Gastroesophageal sphincter (tissue), 3 donors: ENCODE results near the gene RTKN2.

Source experiments
- CTCF ChIP-seq, 4 experiments: fragments of 200-600 bp in 2 of 4; fragments of 450-650 bp in 2 of 4; sonication (generic) in 1 of 4; IDR thresholded peaks; one replicate each; pipeline ENCODE4 v1.5.1; 2017 to 2019; ENCODE audit warnings: antibody characterized with exemption in 4 of 4, mild to moderate bottlenecking in 2 of 4, moderate library complexity in 2 of 4
- EP300 ChIP-seq: sonication (generic); formaldehyde crosslinking; IDR thresholded peaks from one replicate; pipeline ENCODE4 v1.6.1; 2017; ENCODE audit warnings: antibody characterized with exemption, mild to moderate bottlenecking
- POLR2A ChIP-seq, 2 donors: fragments of 450-650 bp; IDR thresholded peaks; one replicate each; pipeline ENCODE4 v1.6.1; 2017; ENCODE audit warnings: antibody characterized with exemption in 2 of 2, mild to moderate bottlenecking in 2 of 2, moderate library complexity in 1 of 2
- POLR2AphosphoS5 ChIP-seq: sonication (generic); formaldehyde crosslinking; IDR thresholded peaks from one replicate; pipeline ENCODE4 v1.6.1; 2017; ENCODE audit warnings: antibody characterized with exemption

DNA sequence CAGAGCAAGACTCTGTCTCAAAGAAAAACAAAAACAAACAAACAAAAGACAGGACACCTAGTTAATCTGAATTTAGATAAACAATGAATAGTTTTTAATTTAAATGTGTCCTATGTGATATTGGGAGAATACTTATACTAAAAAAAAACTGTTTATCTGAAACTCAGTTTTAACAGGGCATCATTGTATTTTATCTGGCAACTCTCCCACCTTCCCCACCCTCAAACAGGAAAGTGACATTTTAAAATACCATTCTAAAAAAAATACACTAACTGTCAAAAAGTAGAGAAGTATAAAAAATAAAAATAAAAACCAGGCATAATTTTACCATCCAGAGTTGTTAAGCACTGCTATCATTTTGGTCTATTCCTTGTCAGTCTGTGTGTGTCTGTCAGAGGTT is 119.0 kb downstream of the RTKN2 start:
- no peak for TF ChIP-seq CTCF (IDR thresholded peaks at IDR 0.05)
- TF ChIP-seq EP300 = no peak
- TF ChIP-seq POLR2A (IDR thresholded peaks at IDR 0.05) = no peak
- TF ChIP-seq POLR2AphosphoS5 = no peak
